Stimulated activated CD4-positive, alpha-beta T cell treated with anti-CD3 and anti-CD28 coated beads, Interleukin-1b, Interleukin-23, amount 100 ng/mL, for 4 hours (primary cell): Measurements from ENCODE around the gene ZNF777.
A peak's percentile ranks its signal among the peaks of the same experiment; 100 is the strongest.

Experiments
- DNase-seq, 2 donors: peaks; one replicate each; pipeline ENCODE4 v3.0.0-alpha.2; 2020; ENCODE audit warnings: low read depth in 2 of 2

Gene ZNF777

DNA sequence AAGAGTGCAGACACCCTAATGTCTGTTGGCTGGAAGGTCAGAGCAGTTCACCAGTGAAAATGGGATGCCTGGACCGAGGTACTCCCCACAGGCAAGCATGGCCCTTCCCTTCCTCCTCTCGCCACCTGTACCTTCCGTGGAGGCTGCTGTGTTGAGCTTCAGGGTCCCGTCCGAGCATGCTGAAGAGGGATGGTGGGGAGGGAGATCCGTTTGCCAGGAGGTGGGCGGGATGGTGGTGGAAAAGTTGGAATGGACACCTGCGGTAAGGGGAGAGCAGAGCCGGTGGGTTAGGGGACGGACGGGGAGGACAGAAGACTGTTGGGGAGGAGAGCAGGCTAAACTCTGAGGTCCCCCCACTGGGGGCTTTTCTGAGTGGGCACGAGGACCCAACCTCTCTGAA, 15.9 kb upstream of the ZNF777 start:
- DNase-seq: no peak

DNA sequence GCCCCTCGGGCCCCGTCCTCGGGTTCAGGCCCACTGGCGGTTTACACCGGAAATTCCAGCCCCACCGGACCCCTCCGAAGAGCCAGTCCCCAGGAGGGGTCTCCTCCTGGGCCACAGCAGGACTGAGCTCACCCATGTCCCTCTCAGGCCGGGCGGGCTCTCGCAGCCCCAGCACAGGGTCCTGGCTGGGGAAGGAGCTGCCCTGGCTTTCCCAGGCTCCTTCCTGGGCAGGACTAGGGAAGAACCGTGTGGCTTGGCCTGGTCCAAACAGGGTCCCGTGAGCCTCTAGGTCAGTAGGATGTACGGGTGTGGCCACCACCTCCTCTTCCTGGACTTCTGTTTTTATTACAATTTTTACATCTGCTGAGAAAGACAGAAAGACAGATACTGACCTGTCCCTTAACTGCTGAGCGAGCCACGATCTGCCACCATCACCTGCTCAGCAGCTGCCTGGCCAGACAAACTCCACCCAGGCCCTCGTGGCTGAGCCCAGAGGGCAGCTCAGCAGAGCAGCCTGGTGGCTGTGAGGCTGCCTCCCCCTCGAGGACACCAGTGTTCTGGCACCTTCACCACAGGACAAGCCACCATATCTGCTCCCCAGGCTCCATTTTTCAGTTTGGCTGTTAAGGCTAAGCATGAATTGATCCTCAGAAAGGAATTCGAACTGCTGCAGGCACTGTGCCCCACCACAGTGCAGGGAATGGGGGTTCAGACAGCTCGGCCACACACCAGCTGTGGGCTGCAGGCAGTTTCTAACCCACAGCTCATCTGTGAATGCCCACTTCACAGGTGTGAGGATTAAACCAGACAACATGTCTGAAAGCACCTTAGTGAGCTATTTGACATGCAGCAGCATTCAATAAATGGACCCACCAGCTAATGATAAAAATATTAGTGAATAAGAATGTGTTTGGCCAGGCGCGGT, 14.5 kb upstream of the ZNF777 start:
- no peak for DNase-seq

DNA sequence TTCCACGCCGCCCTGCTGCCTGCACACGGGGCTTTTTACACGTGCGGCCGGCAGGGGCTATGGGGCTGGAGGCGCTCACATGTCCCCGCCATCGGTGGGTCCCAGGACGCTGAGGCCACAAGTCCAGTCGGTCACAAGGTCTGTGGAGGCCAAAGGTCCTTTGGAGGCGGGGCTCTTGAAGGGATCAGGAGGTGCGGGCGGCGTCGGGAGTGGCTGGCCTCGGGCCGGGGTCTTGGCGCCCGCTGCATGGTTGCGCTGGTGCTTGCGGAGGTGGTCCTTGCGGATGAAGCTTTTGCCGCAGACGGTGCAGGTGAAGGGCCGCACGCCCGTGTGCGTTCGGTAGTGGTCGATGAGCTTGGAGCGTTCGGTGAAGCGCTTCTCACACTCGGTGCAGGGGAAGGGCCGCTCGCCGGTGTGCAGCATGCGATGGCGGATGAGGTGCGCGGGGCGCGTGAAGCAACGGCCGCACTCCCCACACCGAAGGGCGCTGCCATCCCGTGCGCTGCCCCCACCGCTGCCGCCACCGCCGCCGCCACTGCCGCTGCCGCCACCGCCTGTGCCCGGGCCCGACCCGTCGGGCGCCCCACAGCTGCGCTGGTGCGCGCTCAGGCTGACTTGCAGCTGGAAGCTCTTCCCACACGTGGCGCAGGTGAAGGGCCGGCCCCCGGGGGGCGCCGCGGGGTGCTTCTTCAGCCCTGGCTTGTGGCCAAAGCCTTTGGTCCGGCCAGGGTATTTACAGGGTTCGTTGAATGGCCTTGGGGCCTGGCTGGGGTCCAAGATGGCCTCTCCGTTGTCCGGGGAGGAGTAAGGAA, 13.7 kb upstream of the ZNF777 start:
- no peak for DNase-seq

DNA sequence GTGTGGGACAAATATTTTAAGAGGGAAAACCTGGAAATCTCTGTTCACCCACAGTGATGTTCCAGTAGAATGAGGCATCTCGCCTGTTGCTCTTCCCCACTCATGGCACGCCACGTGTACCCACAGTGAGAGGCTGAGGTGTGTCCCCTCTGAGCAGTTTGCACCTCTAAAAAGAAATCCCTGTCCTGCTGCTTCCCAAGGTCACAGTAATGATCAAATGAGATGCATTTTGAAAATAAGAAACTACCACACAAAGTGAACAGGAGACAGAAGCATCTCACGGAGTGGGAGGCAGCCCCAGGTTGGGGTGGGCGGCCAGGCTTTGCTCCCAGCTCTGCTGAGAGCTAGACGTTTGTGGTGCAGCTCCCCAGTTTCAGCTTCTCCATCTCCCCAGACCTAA, 12.4 kb upstream of the ZNF777 start:
- DNase-seq: no peak

DNA sequence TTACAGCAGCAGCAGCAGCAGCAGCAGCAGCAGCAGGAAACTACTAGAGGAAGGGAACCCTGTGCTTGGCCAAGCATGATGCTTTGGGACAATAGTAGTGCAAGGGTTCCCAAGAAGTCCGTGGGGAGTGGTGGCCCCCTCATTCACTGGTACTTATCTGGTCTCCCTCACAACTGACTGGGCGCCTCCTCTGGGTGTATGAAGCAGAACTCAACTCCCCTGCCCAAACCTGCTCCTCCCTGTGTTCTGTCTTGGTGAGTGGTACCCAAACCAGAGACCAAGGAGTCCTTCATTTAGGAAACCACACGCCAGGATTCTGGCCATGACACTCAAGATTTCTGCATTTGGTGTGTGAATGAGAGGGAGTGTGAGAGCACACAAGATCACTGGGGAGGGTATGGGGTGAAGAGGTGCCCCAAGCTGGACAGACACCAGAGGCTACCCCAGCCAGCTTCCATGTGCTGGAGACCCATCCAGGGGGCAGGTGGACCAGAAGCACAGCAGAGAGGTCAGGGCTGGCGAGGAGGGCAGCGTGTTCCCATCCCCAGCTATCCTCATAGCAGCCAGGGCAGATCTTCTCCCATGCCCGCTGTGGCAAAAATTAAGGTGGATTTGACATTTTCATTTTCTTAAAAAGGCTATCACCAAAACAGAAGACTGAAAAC, 10.6 kb upstream of the ZNF777 start:
- no peak for DNase-seq

DNA sequence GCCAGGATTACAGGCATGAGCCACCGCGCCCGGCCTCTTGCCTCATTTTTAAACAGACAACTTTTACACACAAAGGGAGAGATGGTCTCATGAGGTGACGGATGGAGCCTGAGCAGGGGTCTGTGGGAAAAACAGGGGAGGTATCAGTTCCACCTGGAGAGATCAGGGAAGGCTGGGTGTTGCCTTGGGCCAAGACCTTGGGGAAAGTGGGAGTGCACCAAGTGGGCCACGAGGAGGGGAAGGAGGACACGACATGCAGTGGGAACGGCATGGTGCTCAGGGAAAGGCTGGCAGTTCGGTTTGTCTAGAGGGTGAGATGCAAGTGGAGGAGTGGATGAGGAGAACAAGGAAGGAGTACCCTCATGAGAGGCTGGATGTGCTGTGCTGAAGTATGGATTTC, 8.9 kb upstream of the ZNF777 start:
- no peak for DNase-seq

DNA sequence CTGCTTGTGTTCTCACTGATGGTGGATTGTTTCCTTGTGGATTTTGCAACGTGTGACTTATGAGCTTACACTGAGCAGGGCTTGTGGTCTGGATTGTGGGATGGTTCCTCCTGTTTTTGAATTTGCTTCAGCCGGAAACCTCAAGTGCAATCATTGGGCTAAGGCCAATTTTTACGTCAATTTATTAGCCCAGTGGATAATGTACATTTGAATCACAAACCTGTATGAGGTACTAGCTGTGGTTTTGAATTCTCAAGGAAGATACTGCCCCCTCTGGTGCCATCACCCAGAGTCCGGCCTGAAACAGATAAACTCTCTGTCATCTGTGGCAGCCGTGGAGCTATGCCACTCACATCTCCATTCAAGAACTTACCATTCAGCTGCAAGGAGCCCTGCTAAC, 7.3 kb upstream of the ZNF777 start:
- no peak for DNase-seq

DNA sequence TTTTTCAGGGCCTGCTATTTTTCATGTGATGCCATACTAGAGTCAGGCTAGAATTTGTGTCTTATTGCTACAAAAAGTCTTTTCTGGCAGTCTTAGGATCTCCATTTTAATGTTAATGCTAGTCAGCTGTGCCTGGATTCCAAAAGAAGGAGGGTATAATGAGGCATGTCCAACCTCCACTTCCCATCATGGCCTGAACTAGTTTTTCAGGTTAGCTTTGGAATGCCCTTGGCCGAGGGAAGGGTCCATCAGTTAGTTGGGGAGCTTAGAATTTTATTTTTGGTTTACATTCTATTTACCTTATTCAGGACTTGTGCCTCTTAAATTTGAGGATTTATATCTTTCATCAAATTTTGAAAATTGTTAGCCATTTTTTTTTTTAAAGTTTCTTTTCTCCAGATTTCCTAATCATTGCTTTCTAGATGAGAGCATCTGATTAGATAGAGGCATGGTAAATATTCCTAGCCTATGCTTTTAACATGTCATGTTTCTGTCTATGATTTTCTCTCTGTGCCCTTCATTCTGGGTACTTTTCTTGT, 6.5 kb upstream of the ZNF777 start:
- DNase-seq: no peak

DNA sequence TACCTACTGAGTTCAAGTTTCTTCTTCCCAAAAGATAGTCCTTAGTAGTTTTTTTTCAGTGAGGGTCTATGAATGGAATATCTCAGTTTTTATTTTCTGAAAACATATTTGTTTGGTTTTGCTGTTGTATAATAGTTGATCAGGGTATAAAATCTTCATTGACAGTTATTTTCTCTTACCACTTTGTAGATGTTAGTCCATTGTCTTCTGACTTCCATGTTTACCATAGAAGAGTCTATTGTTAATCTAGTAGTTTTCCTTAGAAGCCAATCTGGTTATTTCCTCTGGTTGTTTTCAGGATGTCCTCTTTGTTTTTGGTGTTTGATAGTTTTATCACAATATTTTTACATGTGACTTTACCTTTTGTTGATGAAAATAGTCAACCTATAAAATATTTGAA, 5.5 kb upstream of the ZNF777 start:
- no peak for DNase-seq

DNA sequence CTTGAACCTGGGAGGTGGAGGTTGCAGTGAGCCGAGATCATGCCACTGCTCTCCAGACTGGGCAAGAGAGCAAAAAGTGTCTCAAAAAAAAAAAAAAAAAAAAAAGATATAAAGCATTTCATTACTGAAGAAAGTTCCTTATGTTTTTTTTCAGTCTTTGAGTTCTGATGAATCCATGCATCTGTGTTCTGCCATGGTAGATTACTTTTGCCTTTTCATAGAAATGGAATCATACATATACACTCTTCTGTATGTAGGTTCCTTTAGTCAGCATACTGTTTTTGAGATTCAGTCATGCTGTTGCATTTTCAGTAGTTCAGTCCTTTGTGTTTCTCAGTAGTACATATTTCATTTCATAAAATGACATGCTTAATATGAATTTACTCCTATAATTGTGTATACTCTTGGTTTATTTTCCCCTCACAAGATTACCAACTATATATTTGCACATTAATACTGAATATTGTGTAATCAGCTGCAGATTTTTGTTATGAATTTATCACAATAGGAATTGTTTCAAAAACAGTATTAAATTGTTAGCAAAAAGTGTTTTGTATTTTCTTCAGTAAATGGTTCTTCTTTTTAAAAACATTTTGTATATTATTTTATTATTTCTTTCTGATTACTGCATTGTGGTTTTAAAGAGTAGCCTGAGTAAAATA, 2.8 kb upstream of the ZNF777 start:
- DNase-seq: no peak

DNA sequence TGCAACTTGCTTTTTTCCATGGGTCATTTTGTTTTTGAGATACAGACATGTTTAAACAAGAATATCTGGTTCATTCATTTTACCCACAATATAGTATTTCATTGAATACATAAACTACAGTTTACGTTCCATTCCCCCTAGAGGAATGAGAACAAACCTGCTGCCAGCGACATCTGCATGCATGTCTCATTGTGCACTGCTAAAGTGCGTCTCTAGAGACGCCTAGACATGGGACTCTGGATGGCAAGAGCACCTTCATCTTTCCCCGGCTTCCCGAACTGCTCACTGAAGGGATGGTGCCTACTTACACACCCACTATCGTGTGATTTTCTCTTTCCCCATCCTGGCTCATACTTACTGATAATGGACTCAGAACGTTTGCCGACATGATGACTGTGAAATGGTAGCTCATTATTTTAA, 1.2 kb upstream of the ZNF777 start:
- no peak for DNase-seq

DNA sequence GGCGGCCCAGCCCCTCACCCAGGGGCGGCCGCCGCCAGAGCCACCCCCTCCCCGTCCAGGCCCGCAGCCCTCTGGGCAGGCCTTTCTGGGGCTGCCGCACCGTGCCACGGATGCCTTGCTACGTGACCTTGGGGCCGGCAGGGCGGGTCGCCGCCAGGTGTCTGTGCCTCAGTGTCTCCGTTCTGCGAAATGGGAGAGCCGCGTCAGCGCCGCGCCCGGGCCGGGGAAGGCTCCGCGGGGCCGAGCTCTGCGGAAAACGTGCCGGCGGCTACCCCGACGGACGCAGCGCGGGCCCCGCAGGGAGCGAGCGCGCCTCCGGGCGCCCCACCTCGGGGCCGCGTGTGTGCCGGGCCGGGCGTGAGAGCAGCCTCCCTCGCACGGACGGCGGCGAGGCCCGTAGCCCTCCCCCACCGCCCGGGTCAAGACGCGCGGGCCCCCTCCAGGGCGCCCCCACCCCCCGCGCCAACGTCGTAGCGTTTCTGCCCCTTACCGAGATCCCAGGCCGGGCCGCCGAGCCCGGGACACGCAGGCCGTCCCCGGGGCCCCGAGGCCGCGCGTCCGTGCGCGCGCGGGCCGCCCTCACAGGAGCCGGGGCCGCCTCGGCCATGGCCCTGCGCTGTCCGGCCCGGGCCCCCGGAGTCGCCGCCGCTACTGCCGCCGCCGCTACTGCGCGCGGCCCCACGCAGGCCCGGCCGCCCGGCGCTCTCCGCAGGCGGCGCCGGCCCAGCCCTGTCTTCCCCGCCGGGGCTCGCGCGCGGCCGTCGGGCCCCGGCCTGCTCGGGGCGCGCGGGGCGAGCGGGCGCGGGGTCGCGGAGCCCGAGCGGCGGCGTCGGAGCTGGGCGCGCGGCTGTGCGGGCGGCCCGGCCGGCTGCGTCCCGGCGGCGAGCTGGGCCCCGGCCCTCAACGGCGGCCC, 1.1 kb downstream of the ZNF777 start:
- peak in 1 of 2 donors; percentile 31 for DNase-seq

DNA sequence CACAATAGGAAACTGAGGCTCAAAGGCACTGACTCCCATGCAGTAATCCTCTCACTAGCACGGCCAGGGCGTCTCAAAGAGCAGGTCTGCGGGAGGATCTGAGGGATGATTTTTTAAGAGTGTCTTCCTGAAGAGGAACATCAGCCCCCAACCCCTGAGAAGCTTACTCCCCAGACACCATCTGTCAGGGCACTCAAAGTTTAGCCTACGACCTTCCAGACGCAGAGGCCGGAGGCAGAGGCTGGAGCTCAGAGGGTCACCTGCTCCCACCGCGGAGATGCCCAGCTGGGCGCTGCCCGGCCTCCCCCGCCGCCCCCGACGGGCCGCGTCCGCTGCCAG, 1.7 kb downstream of the ZNF777 start:
- DNase-seq: no peak

DNA sequence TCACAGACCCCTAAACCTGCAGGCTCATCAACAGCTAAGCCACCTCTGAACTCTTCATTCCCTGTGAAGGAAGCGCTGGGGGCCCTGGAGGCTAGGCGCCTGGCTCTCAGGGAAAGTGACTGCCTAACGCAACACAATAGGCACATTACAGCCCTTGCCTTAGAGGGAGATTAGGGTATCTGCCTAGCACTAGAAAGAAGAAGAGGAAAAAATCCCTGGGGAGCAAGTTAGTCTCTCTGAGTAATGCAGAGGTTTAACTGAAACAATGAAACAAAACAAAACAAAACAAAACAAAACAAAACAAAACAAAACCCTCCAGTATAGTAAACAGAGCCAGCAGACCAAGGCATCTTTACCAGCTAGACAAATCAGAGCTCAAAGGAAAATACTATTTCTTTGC, 2.6 kb downstream of the ZNF777 start:
- no peak for DNase-seq

DNA sequence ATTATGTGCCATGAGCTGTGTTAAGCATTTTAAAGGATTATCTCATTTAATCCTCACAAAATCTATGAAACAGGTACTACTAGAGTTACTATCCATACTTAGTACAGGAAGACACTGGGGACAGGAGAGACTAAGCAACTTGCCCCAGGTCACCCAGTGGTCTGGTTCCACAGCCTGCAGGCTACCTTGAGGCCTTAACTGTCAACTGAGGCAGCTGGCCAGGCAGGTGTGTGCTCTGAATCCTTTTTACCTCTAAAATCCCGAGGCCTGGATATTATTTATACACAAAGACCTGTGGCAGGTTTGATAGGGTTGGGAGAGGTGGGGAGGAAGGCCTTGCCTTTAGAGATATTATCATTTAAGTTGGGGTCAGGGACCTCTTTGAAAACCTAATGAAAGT, 3.1 kb downstream of the ZNF777 start:
- no peak for DNase-seq

DNA sequence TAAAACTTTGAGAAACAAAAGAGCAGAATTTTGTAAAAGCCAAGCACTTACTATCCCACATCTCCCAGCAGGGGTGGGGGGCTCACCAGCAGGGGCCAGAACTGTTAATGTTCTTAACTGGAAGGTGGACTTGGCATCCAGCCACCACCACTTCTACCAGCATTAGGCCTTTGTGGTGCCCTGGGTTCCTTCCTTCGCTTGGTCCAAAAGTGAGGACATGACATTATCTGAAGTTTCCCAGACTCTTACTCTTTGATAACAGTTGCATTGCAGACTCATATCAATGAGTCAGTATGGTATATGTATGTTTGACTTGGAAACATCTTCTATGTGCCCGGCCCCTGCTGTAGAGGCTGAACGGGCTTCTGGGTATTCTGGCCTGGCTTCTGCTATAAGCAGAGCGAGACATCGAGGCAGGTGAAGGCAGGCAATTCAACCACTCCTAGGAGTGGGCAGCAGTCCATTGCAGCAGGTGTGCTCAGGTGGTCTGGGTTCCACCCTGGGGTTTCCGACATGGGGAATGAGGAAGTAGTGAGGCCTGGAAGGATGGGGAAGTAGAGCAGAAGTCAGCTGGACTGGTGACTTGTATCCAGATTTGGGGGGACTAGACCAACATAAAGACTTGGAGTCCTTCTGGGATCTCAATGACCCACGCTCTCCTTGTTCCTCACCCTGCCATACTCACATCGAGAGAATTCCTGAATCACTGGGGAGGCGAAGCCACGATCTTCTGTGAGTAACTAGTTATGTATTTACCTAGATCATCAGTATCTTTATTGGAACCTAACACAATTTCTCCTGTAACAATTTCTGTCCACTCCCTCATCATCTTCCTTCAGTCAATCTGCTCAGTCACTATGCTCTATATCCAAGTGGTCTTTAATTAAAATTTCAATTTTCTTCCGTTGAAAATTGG, 4.1 kb downstream of the ZNF777 start:
- DNase-seq: no peak

DNA sequence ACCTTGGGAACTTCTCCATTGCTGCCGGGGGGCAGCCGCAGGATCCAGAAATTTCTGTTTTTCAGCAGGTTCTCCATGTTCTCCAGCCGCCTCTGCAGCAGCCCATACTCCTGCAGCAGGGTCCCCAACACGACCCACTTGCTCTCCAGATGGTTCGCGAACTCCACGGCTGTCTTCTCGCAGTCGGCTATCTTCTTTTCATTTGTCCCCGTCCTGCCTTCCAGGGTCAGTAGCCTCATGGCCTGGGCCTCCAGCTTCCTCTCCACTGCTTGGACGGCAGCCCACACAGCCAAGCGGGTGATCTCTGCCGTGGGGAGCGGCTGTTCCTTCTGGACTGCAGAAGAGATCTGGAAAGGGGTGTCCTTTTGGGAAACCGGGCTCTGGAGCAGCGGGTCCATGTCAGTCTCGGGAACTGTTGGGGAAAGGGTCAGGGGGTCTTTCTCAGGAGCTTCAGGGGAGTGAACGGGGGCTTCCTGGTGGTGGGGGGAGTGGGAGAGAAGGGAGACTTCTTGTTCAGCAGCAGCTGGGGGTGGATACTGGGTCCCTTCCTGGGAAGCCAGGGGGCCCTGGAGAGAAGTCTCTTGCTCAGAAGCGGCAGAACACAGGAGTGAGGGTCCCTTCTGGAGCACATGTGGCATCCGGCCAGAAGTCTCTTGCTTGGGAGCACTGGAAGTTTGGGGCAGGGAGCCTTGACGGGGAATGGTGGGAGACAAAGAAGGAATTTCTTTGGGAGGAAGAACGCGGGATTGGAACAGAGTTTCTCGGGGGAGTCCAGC, 5.5 kb downstream of the ZNF777 start:
- DNase-seq: no peak

DNA sequence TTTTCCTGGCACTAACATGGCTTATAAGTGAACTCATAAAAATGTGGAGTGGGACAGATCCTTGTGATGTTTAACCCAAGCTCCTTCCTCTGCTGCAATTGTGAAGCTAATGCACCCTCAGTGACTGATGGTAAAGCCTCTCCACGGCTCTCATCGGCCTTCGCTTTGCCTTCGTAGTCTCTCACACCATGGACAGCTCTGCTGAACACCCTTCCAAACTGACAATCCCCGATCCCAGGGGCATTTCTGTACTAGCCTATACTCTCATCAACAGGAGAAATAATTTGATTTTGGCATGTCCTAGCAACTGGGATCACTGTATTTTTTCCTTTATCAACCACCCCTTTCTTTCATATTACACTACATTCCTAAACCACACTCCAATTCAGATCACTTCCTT, 6.1 kb downstream of the ZNF777 start:
- DNase-seq: no peak

DNA sequence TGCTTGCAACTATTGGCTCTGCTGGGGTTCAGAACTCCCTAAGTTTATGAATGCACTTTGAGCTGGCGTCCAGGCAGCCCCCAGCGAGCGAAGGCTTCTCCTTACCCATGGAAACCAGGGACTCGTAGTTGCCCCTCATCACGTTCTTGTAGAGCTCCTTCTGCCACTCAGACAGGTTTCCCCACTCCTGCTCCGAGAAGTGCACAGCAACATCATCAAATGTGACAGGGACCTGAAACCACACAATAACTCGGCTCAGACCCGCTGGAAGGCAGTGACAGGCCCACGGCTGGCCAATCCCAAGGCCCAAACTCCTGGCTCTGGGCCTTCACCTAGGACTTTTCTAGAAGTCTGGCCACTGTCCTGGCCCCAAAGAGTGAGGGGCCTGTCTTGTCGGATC, 6.9 kb downstream of the ZNF777 start:
- no peak for DNase-seq
